IMR-90 (cell line): ENCODE measurements around the gene ANKRD31. TPM values are rescaled to one million over a fixed set of nuclear protein-coding genes. Genes with fewer than 3 reads are reported as not detected.

Experiments used
- ATAC-seq: fragments of 200-7000 bp; cut with Tn5 transposase; 2 replicates; pipeline ENCODE4 v1.9.1; 2020; ENCODE audit warnings: low read depth, mild to moderate bottlenecking, moderate library complexity
- BruUV-seq: library from RNA; stranded (reverse); fragments of 400-500 nt; replicated peaks from 2 replicates; lab custom pipeline; 2021; lab: Mats Ljungman, UMichigan
- CTCF ChIA-PET: fragments of 300-600 bp; formaldehyde crosslinking; extraction: SDS; loops from one replicate; lab custom pipeline; 2021; ENCODE audit warnings: antibody characterized with exemption; lab: Yijun Ruan, JAX
- POLR2A ChIA-PET: fragments of 300-600 bp; sonication (Branson Sonifier 250); formaldehyde crosslinking; loops from one replicate; lab custom pipeline; 2022; ENCODE audit warnings: antibody characterized with exemption; ENCODE audit not compliant: unreplicated experiment; lab: Charles Lee
- DNase-seq: peaks from one replicate; pipeline ENCODE4 v3.0.0; 2013
- H2AFZ ChIP-seq: replicated peaks from 2 replicates; pipeline ENCODE3; 2013; ENCODE audit warnings: low read length, mild to moderate bottlenecking; ENCODE audit not compliant: poor library complexity
- H2AK5ac ChIP-seq: 2 replicates; pipeline ENCODE4 v1.6.1; 2013; ENCODE audit warnings: low read depth, low read length, inconsistent platforms
- H2AK9ac ChIP-seq: replicated peaks from 2 replicates; pipeline ENCODE3; 2013; ENCODE audit warnings: mild to moderate bottlenecking, low read depth, low read length, moderate library complexity; ENCODE audit not compliant: poor library complexity
- H2BK120ac ChIP-seq: 2 replicates; pipeline ENCODE4 v1.6.1; 2013; ENCODE audit warnings: low read depth, low read length, inconsistent platforms
- H2BK15ac ChIP-seq: 3 replicates; pipeline ENCODE4 v1.6.1; 2013; ENCODE audit warnings: low read depth, low read length, inconsistent platforms
- H2BK20ac ChIP-seq: 2 replicates; pipeline ENCODE4 v1.6.1; 2013; ENCODE audit warnings: low read depth, mild to moderate bottlenecking, inconsistent platforms, low read length, moderate library complexity
- H2BK5ac ChIP-seq: 2 replicates; pipeline ENCODE4 v1.6.1; 2013; ENCODE audit warnings: mild to moderate bottlenecking, low read depth, low read length, inconsistent platforms; ENCODE audit not compliant: poor library complexity, severe bottlenecking
- H3K14ac ChIP-seq: replicated peaks from 2 replicates; pipeline ENCODE4 v1.6.1; 2013; ENCODE audit warnings: low read depth, low read length, inconsistent platforms
- H3K18ac ChIP-seq: 2 replicates; pipeline ENCODE4 v1.6.1; 2013; ENCODE audit warnings: low read depth, low read length, control low read depth
- H3K23ac ChIP-seq: 2 replicates; pipeline ENCODE4 v1.6.1; 2013; ENCODE audit warnings: low read depth, low read length, inconsistent platforms
- H3K27ac ChIP-seq: 2 replicates; pipeline ENCODE4 v1.5.1; 2013; ENCODE audit warnings: mild to moderate bottlenecking, control low read depth, low read length; ENCODE audit not compliant: insufficient read depth
- H3K27me3 ChIP-seq: 2 replicates; pipeline ENCODE4 v1.6.1; 2013; ENCODE audit warnings: low read length; ENCODE audit not compliant: control insufficient read depth, insufficient read depth
- H3K36me3 ChIP-seq: 2 replicates; pipeline ENCODE4 v1.6.1; 2013; ENCODE audit warnings: low read length, mixed read lengths; ENCODE audit not compliant: control insufficient read depth, insufficient read depth
- H3K4ac ChIP-seq: 2 replicates; pipeline ENCODE4 v1.6.1; 2013; ENCODE audit warnings: low read depth, low read length, inconsistent platforms
- H3K4me1 ChIP-seq: 2 replicates; pipeline ENCODE4 v1.6.1; 2013; ENCODE audit warnings: low read length, mixed read lengths; ENCODE audit not compliant: control insufficient read depth, insufficient read depth
- H3K4me2 ChIP-seq: 2 replicates; pipeline ENCODE4 v1.6.1; 2013; ENCODE audit warnings: low read depth, mild to moderate bottlenecking, control low read depth, low read length, moderate library complexity
- H3K4me3 ChIP-seq: 2 replicates; pipeline ENCODE4 v1.5.1; 2013; ENCODE audit warnings: low read depth, mild to moderate bottlenecking, control low read depth, low read length, moderate library complexity; ENCODE audit not compliant: insufficient read depth
- H3K56ac ChIP-seq: 2 replicates; pipeline ENCODE4 v1.6.1; 2013; ENCODE audit warnings: low read length, inconsistent platforms; ENCODE audit not compliant: insufficient read depth; ENCODE audit errors: extremely low read depth
- H3K79me1 ChIP-seq, 2 experiments: 2 replicates each; pipeline ENCODE4 v1.6.1; 2013; ENCODE audit warnings: low read length in 2 of 2, inconsistent platforms in 1 of 2, low read depth in 1 of 2
- H3K9ac ChIP-seq: 2 replicates; pipeline ENCODE4 v1.6.1; 2013; ENCODE audit warnings: low read depth, low read length, control low read depth
- H3K9me1 ChIP-seq: 2 replicates; pipeline ENCODE4 v1.6.1; 2013; ENCODE audit warnings: low read length, inconsistent platforms; ENCODE audit not compliant: insufficient read depth
- H3K9me3 ChIP-seq: 2 replicates; pipeline ENCODE4 v1.6.1; 2013; ENCODE audit warnings: low read length; ENCODE audit not compliant: control insufficient read depth, insufficient read depth
- H4K20me1 ChIP-seq: 2 replicates; pipeline ENCODE4 v1.6.1; 2013; ENCODE audit warnings: low read length, inconsistent platforms; ENCODE audit not compliant: insufficient read depth
- H4K5ac ChIP-seq: 2 replicates; pipeline ENCODE4 v1.6.1; 2013; ENCODE audit warnings: mild to moderate bottlenecking, low read depth, low read length, control low read depth
- H4K8ac ChIP-seq, 2 experiments: 2 replicates each; pipeline ENCODE4 v1.6.1; 2013; ENCODE audit warnings: low read depth in 2 of 2, low read length in 2 of 2, control low read depth in 1 of 2, inconsistent platforms in 1 of 2
- H4K91ac ChIP-seq: 2 replicates; pipeline ENCODE4 v1.6.1; 2013; ENCODE audit warnings: low read depth, low read length, inconsistent platforms; ENCODE audit not compliant: insufficient read depth
- BHLHE40 ChIP-seq: fragments of 150-350 bp; IDR thresholded peaks from 2 replicates; pipeline ENCODE4 v1.6.1; 2016; ENCODE audit warnings: mild to moderate bottlenecking, low read depth, low read length
- CEBPB ChIP-seq: IDR thresholded peaks from 2 replicates; pipeline ENCODE4 v1.6.1; 2012; ENCODE audit warnings: low read depth, low read length, improper control_type of control experiment
- CHD1 ChIP-seq: IDR thresholded peaks from 2 replicates; pipeline ENCODE4 v1.6.1; 2012; ENCODE audit warnings: low read depth, low read length, improper control_type of control experiment
- CTCF ChIP-seq: conservative IDR thresholded peaks from 2 replicates; pipeline ENCODE4 v1.5.1; 2012; ENCODE audit warnings: mild to moderate bottlenecking, low read depth, low read length, improper control_type of control experiment
- ELK1 ChIP-seq: fragments of 150-350 bp; IDR thresholded peaks from 2 replicates; pipeline ENCODE4 v1.6.1; 2016; ENCODE audit warnings: low read depth, mild to moderate bottlenecking, low read length, moderate library complexity, borderline replicate concordance
- FOS ChIP-seq: fragments of 150-350 bp; IDR thresholded peaks from 2 replicates; pipeline ENCODE4 v1.6.1; 2016; ENCODE audit warnings: low read depth, low read length
- MAFK ChIP-seq: IDR thresholded peaks from 2 replicates; pipeline ENCODE4 v1.6.1; 2012; ENCODE audit warnings: low read depth, low read length, improper control_type of control experiment
- MAZ ChIP-seq: IDR thresholded peaks from 2 replicates; pipeline ENCODE4 v1.6.1; 2012; ENCODE audit warnings: low read depth, mild to moderate bottlenecking, low read length, improper control_type of control experiment, moderate library complexity, borderline replicate concordance
- MXI1 ChIP-seq: IDR thresholded peaks from 2 replicates; pipeline ENCODE4 v1.6.1; 2012; ENCODE audit warnings: low read depth, mild to moderate bottlenecking, low read length, moderate library complexity, borderline replicate concordance
- NFE2L2 ChIP-seq: fragments of 150-350 bp; IDR thresholded peaks from 2 replicates; pipeline ENCODE4 v1.6.1; 2016; ENCODE audit warnings: low read depth, mild to moderate bottlenecking, low read length
- POLR2A ChIP-seq: IDR thresholded peaks from 2 replicates; pipeline ENCODE4 v1.6.1; 2012; ENCODE audit warnings: mild to moderate bottlenecking, low read depth, low read length
- RAD21 ChIP-seq: IDR thresholded peaks from 2 replicates; pipeline ENCODE4 v1.6.1; 2012; ENCODE audit warnings: low read length, improper control_type of control experiment
- RCOR1 ChIP-seq: IDR thresholded peaks from 2 replicates; pipeline ENCODE4 v1.6.1; 2012; ENCODE audit warnings: mild to moderate bottlenecking, low read length, improper control_type of control experiment; ENCODE audit not compliant: insufficient replicate concordance
- RFX5 ChIP-seq: IDR thresholded peaks from 2 replicates; pipeline ENCODE4 v1.8.0; 2012; ENCODE audit warnings: low read depth, mild to moderate bottlenecking, low read length, moderate library complexity
- SMC3 ChIP-seq: fragments of 150-350 bp; IDR thresholded peaks from 2 replicates; pipeline ENCODE4 v1.6.1; 2016; ENCODE audit warnings: low read depth, mild to moderate bottlenecking, antibody characterized with exemption, low read length, moderate library complexity
- USF2 ChIP-seq: fragments of 150-350 bp; IDR thresholded peaks from 2 replicates; pipeline ENCODE4 v1.6.1; 2017; ENCODE audit warnings: mild to moderate bottlenecking, antibody characterized with exemption, low read length, low read depth
- WGBS, 2 experiments: methylation state at CpG; one replicate each; pipeline versions ENCODE4 v1.1.5 to v1.1.7; 2013; ENCODE audit warnings: missing lambda C conversion rate in 2 of 2; ENCODE audit not compliant: insufficient read length in 1 of 2; ENCODE audit errors: extremely low coverage in 2 of 2; 5-methylcytosine and 5-hydroxymethylcytosine counted together
- dilution Hi-C: fragments of 300-500 bp; cut with HindIII; formaldehyde crosslinking; loops from one replicate; pipeline ENCODE4 v1.14.3; 2018; ENCODE audit warnings: low sequenced_read_pairs; ENCODE audit not compliant: unreplicated experiment
- in situ Hi-C: fragments of 300-500 bp; cut with MboI; formaldehyde crosslinking; loops from 3 replicates; pipeline ENCODE4 v1.14.3; 2019; ENCODE audit warnings: low sequenced_read_pairs, inconsistent platforms, mixed read lengths
- intact Hi-C: fragments of 100-400 bp; cut with micrococcal nuclease; formaldehyde crosslinking; loops from 2 replicates; pipeline ENCODE4 v1.10.0; 2022
- polyA plus RNA-seq, 3 experiments: library from polyadenylated mRNA; depleted of rRNA; stranded (reverse); fragments of >200 nt; gene quantifications; 2 replicates each; pipeline ENCODE4 v1.2.3, GENCODE V29; 2012; ENCODE audit warnings: low replicate concordance in 1 of 3
- total RNA-seq: library from RNA; depleted of rRNA; stranded (reverse); fragments of >200 nt; gene quantifications from 2 replicates; pipeline ENCODE4 v1.2.3, GENCODE V29; 2012

The ANKRD31 gene
- total and polyA plus RNA-seq, 2 of the 4 experiments (the other 2 are of a cell fraction): under 0.01 to 0.02 TPM

GRCh38 chr5:75202935-75203334, 33.7 kb downstream of the ANKRD31 start:
- no peak overlapping the region for H2BK5ac ChIP-seq
- H4K8ac ChIP-seq: no peak overlapping the region
- in situ Hi-C loops (no loop called here), intact Hi-C loops (no loop called here), dilution Hi-C loops (no loop called here)
- ChIA-PET POLR2A (no interaction called here), CTCF (no interaction called here)
- H3K27ac ChIP-seq: no peak overlapping the region
- H3K4me2 ChIP-seq: no peak overlapping the region
- H3K36me3 ChIP-seq: no peaks in the 10 kb centered on the region
- H2BK120ac ChIP-seq: no peak overlapping the region
- no peak overlapping the region for H2AK5ac ChIP-seq
- BruUV-seq: no TSS peak
- no peak overlapping the region for H3K18ac ChIP-seq
- H3K14ac ChIP-seq: no peak overlapping the region
- no peaks in the 10 kb centered on the region for H3K27me3 ChIP-seq
- WGBS, 2 experiments: 17% methylated on average over 1 of the region's 1 CpG; no CpG with 5 or more reads in 1 of the 2 experiments
- H4K20me1 ChIP-seq: no peaks in the 10 kb centered on the region
- no peak overlapping the region for H2AK9ac ChIP-seq
- no peaks in the 10 kb centered on the region for H3K9me3 ChIP-seq
- DNase-seq (no peak), ATAC-seq (no peak)
- H3K79me1 ChIP-seq: no peaks in the 10 kb centered on the region
- no peaks in the 10 kb centered on the region for H3K4me1 ChIP-seq
- H4K91ac ChIP-seq: no peak overlapping the region
- no peak overlapping the region for H3K4me3 ChIP-seq
- no peak overlapping the region for H2AFZ ChIP-seq
- no peak overlapping the region for H4K5ac ChIP-seq
- no peak overlapping the region for H2BK15ac ChIP-seq
- no peak overlapping the region for H3K56ac ChIP-seq
- no peak overlapping the region for H3K23ac ChIP-seq
- H3K9ac ChIP-seq: no peak overlapping the region
- no peak overlapping the region for H3K4ac ChIP-seq
- H2BK20ac ChIP-seq: no peak overlapping the region
- TF ChIP-seq SMC3 (no peak), BHLHE40 (no peak), MAFK (no peak), ELK1 (no peak), POLR2A (no peak), USF2 (no peak), CEBPB (no peak), RCOR1 (no peak), MAZ (no peak), RFX5 (no peak), RAD21 (no peak), MXI1 (no peak), CHD1 (no peak), CTCF (no peak), FOS (no peak), NFE2L2 (no peak)
- H3K9me1 ChIP-seq: no peaks in the 10 kb centered on the region
